NCI-H2081 treated with DMSO at 0.1 percent for 48 hours (cell line): ENCODE data around the gene MAST1.
"Not testable (repeated sequence)": the region's sequence is repeated elsewhere in the genome, so short reads cannot be mapped to it uniquely, and the experiment has no call there.

Experiments used
- DNase-seq: peaks from one replicate; lab custom pipeline; 2025; lab: John Stamatoyannopoulos, UW

The MAST1 gene

DNA sequence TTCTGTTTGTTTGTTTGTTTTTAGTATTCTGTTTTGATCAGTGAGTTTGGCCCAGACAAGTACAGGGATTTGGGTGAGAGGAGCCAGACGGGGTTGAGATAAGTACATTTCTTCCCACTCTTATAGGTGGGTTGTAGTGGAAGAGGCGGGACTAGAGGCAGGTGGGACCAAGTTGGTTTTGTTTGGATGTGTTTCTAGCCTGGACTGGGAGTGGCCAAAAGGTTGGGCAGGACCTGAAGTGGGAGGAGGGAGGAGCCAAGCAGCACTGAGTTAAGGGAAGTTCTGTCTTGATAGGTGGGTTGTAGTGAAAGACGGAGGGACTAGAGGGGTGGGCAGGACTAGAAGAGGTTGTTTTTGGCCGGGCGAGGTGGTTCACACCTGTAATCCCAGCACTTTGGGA is 33.9 kb downstream of the MAST1 start:
- no peak for DNase-seq

- DNase-seq, result no peak
Observed at GRCh38 chr19:12872941-12873890, 34.9 kb downstream of the MAST1 start.

GRCh38 chr19:12873891-12874745 is 35.8 kb downstream of the MAST1 start:
- DNase-seq, result no peak

- DNase-seq, result no peak
Observed at GRCh38 chr19:12875086-12875485, 36.8 kb downstream of the MAST1 start.

GRCh38 chr19:12880551-12881171 is 42.3 kb downstream of the MAST1 start:
- DNase-seq, result no peak

DNA sequence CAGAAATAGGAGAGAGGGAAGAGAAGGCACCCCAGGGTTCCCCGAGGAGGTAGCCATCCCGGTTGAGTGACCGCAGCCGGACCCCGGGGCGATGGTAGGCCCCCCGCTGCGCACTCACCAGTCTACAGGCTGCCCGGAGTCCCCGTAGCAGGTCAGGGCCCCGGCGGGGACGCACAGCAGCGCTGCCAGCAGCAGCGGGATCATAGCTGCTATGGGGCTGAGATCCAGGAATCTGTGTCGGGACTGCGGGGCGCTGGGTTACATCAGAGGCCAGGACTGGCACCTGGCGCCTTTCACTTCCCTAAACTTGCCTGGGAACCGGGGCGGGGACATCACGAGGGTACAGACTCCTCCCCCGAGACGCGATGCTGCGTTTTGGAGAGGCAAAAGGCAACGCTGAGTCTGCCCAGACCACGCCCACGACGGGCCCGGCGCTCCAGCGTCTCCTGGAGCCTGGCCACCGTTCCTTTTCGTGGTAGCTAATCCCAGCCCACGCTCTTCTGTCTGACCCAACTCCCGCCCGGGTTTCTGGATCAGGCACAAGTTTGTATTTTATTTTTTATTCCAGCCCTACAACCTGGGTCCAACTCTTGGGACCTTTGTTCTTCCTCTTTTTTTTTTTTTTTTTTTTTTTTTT is 43.0 kb downstream of the MAST1 start, which contains the start of gene DNASE2:
Gene DNASE2, minus strand, starts transcription at position 278 of the 637 bp plus-strand sequence. Its CDS starts 74 bp downstream, at position 204.
- peak; percentile 88 for DNase-seq

DNA sequence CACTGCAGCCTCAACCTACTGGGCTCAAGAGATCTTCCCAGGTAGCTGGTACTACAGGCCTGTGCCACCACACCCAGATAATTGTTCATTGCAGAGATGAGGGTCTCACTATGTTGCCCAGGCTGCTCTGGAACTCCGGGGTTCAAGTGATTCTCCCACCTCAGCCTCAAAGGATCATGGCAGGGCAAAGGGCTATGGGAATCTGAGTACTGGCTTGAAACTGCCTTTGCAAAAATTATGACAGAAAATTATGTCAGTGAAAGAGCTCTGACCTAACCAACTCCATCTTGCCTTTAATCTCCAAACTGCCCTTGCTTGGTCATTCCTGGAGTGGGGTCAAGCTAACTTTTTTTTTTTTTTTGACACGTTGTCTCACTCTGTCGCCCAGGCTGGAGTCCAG is 44.3 kb downstream of the MAST1 start:
- no peak for DNase-seq

GRCh38 chr19:12884202-12884601 is 45.9 kb downstream of the MAST1 start:
- no peak for DNase-seq

DNA sequence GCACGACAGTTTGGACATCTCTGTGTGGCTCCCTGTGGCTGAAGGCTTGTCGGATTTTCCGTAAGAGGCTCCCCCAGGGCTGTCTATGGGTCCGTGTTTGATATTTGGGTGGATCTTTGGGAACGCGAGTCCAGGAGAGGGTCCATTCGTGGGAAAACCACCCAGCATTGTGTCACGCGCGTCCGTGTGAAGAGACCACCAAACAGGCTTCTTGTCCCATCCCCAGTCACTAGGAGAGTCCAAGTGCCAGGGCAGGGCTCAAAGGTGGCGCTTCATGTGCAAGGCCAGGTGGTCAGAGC is 46.3 kb downstream of the MAST1 start:
- DNase-seq, result no peak

- DNase-seq, result peak; percentile 62
Observed at GRCh38 chr19:12884926-12885748, 46.8 kb downstream of the MAST1 start.

GRCh38 chr19:12885749-12886650 is 47.7 kb downstream of the MAST1 start:
- DNase-seq, result no peak

DNA sequence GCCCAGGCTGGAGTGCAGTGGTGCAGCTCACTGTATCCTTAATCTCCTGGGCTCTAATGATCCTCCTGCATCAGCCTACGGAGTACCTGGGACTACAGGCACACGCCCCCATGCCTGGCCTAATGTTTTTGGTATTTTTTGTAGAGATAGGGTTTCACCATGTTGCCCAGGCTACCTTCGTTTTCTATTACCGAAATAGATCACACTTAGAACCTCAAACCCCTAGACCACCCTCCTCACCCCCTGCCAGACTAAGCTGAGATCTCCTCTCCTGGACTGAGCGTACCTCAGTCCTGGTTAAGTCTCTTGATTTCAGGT is 48.3 kb downstream of the MAST1 start:
- DNase-seq, result no peak

DNA sequence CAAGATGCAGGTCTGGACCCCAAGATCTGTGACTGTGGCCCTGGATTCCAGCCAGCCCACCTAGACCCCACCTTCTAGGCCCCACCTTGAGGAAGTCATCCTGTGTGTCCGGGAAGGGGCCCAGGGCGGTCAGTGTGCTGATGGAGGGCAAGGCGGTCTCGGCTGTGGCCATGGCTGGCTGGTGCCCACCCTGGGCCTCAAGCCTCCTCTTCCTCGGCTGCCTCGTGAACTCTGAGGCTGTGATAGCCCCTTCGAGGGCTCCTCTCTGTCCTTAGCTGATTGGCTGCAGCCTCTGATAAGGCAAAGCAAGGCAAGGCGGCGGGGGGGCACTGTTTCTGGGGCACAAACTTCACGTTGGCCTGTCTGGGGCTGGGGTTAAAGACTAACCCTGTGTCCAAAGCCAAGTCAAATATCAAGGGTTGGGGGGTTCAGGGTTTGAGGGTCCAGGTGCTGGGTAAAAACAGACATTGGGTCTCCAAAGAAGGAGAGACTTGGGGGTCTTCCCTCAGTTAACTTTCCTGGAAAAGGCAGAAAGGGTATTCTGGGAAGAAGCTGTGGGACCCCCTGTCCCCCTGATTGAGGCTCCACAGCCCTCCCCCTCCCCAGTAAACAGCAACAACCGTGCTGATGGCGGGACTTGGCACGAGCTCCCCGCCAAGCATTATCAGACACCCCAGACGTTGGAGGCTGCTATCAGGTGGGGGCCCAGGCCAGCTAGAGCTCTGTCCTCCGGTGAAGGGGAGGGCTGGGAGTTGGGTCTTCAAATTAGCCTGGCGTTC is 48.8 kb downstream of the MAST1 start, which contains the start of gene KLF1:
Gene KLF1, minus strand, starts transcription at position 233 of the 779 bp plus-strand sequence. Its CDS starts 61 bp downstream, at position 172.
- DNase-seq, result no peak

- DNase-seq, result no peak
Observed at GRCh38 chr19:12888006-12888603, 49.8 kb downstream of the MAST1 start.

DNA sequence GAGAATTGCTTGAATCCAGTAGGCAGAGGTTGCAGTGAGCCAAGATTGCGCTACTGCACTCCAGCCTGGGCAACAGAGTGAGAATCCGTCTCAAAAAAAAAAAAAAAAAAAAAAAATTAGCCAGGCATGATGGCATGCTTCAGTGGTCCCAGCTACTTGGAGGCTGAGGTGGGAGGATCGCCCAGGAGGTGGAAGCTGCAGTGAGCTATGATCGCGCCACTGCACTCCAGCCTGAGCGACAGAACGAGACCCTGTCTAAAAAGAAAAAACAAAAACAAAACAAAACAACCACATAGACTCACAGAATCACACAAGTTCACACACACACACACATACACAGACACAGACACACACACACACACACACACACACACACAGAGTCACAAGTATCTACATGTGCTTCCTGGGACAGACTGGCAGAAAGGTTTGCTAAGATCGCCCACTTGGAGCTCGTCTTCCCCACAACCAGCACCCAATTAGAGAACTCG is 52.0 kb downstream of the MAST1 start:
- not testable (repeated sequence) for DNase-seq

- peak; percentile 97 for DNase-seq
Observed at GRCh38 chr19:12890787-12891552, 52.7 kb downstream of the MAST1 start, which contains the start of gene GCDH. Gene GCDH (plus strand): TSS chr19:12891160. CDS start chr19:12891305, 145 bp downstream.

DNA sequence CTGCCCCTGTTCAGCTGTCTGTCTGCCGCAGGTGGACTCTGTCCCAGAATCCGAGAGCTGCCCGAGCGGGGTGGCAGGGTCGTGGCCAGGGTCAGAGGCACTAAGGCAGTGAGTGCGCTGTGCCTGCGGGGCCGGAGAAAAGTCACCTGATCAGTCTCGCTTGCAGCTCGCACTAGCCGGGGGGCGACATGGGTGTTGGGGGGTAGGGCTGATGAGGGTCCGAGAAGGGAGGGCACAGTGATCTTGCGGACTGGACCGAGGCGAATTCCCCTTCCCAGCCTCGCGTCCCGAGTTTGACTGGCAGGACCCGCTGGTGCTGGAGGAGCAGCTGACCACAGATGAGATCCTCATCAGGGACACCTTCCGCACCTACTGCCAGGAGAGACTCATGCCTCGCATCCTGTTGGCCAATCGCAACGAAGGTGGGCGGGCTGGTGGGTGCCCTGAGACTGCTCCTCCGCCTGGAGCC is 53.3 kb downstream of the MAST1 start:
- DNase-seq, result no peak

GRCh38 chr19:12893582-12893981 is 55.3 kb downstream of the MAST1 start:
- no peak for DNase-seq
